ENCODE measurements around the gene MRPS15.

- TF ChIP-seq POLR2A (IDR thresholded peaks at IDR 0.05; ENCODE audit: low read depth, low read length): no peak
- no peak for TF ChIP-seq TAF1 (IDR thresholded peaks at IDR 0.05; ENCODE audit: low read depth, low read length)
- TF ChIP-seq POLR2AphosphoS5 (IDR thresholded peaks at IDR 0.05; ENCODE audit: low read depth, low read length): no peak
- TF ChIP-seq SPI1 (IDR thresholded peaks at IDR 0.05; ENCODE audit: low read depth, low read length): no peak
Measured at GRCh38 chr1:36475341-36475740, 11.2 kb upstream of the MRPS15 start.

Measured in GM12891 (cell line).